ENCODE measurements around the gene ZNF497. TPM values are rescaled to one million over a fixed set of nuclear protein-coding genes. Genes with fewer than 3 reads are reported as not detected.
A peak's percentile ranks its signal among the peaks of the same experiment; 100 is the strongest.

ZNF497 gene
- total and polyA plus RNA-seq, 12 donors, result 0.20 to 8.1 (median 1.6) TPM

DNA sequence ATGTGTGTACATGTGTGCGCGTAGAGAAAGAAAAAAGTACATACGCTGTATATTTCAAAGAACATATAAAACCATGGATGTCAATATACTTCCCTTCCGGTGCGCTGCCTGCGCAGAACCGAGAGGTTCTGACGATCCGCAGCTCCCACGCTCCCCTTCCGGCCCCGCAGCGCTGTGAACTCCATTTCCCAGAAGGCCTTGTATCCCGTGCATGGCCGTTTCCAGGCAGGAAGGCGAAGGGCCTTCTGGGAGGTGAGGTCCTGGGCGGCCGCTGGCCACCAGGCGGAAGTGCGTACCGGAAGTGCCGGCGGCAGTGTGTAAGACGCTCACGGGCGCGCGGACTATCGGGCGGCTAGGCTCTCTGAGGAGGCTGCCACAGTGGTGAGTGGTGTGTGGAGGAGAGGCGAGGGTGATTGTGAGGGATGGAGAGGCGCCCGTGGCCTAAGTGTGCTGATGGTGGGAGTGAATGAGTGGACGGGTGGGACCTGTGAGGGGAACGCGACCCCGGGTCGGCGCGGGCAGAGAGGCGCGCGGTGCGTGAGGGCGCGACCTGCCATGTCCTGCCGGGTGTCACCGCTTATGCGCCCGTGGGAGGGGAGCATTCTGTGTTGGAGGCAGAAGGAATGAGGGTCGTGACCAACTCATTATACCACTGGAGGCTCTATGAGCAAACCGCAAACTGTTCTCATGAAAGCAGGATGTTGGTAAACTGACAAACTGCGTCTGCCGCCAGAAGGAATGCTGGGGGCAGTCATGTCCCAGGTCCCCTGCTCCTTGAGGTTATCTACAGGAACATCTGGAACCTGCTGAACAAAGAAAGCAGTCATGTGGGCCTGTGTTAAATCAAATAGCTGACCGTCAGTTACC is 57.3 kb downstream of the ZNF497 start, which contains the start of gene ERVK3-1:
TSS of gene ERVK3-1 (plus strand) at position 313 of the 867 bp plus-strand sequence. CDS start 6,792 bp downstream, outside the sequence.
- H3K4me3 ChIP-seq, result peak within 1 kb of the TSS; percentile 26 to 89 (median 80)
- H3K4me1 ChIP-seq (replicated peaks in 1 of 2), result peaks cover 4 to 13% of the 10 kb centered on the region in 2 donors
- peak within 1 kb of the TSS; percentile 35 to 98 (median 82) for H3K27ac ChIP-seq
- intact Hi-C loops (cut with DNase I), result no loop called here
- H3K27me3 ChIP-seq, result no peaks in the 10 kb centered on the region
- peak; percentile 94 to 99 (median 98) for DNase-seq
- peak; percentile 76 to 88 for TF ChIP-seq POLR2A (IDR thresholded peaks at IDR 0.05)
- TF ChIP-seq, protein P1, sequence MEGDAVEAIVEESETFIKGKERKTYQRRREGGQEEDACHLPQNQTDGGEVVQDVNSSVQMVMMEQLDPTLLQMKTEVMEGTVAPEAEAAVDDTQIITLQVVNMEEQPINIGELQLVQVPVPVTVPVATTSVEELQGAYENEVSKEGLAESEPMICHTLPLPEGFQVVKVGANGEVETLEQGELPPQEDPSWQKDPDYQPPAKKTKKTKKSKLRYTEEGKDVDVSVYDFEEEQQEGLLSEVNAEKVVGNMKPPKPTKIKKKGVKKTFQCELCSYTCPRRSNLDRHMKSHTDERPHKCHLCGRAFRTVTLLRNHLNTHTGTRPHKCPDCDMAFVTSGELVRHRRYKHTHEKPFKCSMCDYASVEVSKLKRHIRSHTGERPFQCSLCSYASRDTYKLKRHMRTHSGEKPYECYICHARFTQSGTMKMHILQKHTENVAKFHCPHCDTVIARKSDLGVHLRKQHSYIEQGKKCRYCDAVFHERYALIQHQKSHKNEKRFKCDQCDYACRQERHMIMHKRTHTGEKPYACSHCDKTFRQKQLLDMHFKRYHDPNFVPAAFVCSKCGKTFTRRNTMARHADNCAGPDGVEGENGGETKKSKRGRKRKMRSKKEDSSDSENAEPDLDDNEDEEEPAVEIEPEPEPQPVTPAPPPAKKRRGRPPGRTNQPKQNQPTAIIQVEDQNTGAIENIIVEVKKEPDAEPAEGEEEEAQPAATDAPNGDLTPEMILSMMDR (IDR thresholded peaks at IDR 0.05), result peak in 5 of 6 experiments; percentile 30 to 59 (median 49)
- WGBS, 4 donors, result 0 to 1% (median 1%) methylated on average over 44 to 55 of the region's 55 CpGs
- H3K9me3 ChIP-seq (replicated peaks in 1 of 3), result no peaks in the 10 kb centered on the region
- peaks cover 0 to 19% of the 10 kb centered on the region in 2 donors for H3K36me3 ChIP-seq (replicated peaks in 1 of 2)

DNA sequence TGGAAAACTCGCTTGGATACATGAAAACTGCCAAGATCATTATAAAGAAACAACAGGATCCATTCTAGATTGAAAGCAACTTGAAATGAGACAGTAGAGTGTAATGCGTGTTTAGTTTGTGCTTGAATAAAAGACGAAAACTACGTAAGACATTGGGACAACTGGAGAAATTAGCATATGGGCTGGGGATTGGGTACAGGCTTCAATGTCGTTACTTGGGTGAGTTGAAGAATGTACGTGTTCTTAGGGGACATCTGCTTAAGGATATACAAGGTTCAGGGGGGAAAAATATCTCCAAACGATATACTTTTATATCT is 57.8 kb downstream of the ZNF497 start:
- TF ChIP-seq, protein P1 (IDR thresholded peaks at IDR 0.05), result no peak
- no peak for TF ChIP-seq POLR2A (IDR thresholded peaks at IDR 0.05)
- no peaks in the 10 kb centered on the region for H3K27me3 ChIP-seq
- peaks cover 0 to 19% of the 10 kb centered on the region in 2 donors for H3K36me3 ChIP-seq (replicated peaks in 1 of 2)
- intact Hi-C loops (cut with DNase I), result no loop called here
- no peaks in the 10 kb centered on the region for H3K9me3 ChIP-seq (replicated peaks in 1 of 3)
- 13 to 23% (median 16%) methylated on average over 7 of the region's 7 CpGs for WGBS, 4 donors
- H3K4me3 ChIP-seq, result peak overlapping the region in 1 of 4 donors; percentile 83
- peaks cover 4 to 13% of the 10 kb centered on the region in 2 donors for H3K4me1 ChIP-seq (replicated peaks in 1 of 2)
- DNase-seq, result no peak
- H3K27ac ChIP-seq, result peak overlapping the region; percentile 35 to 98 (median 82)

Small RNA genes lying within 50 kb of the gene (microRNA-seq; reads per million reads assigned to microRNA genes)
- gene MIR4754 (0 to 0.57 (median 0.45) reads per million in 3 donors), gene MIR6806 (0 to 0.28 (median 0) reads per million in 3 donors)

Small RNA genes lying within 50 kb of the gene (small RNA-seq; reads per million reads assigned to genes)
- 0 to 0.24 reads per million in 2 donors for gene MIR4754
- 0 to 0.08 reads per million in 2 donors for gene MIR6806
- 0.08 to 0.59 reads per million in 2 donors for gene RNA5SP473

Other genes starting within 250 kb of the ZNF497 start
- gene ZNF329, start 212.0 kb downstream of the ZNF497 start, total RNA-seq, result 10 to 100 TPM in 5 of 9 donors, 1 to 10 TPM in 4; 7.4 to 19.5 (median 10.5) TPM
- gene ZNF329, start 212.0 kb downstream of the ZNF497 start, polyA plus RNA-seq, result 10 to 100 TPM in 1 of 3 donors, 1 to 10 TPM in 2; 2.7 to 13.4 (median 3.5) TPM
- gene ZNF274, start 179.7 kb downstream of the ZNF497 start, total RNA-seq, result 10 to 100 TPM; 19.2 to 34.5 (median 23.0) TPM
- gene ZNF274, start 179.7 kb downstream of the ZNF497 start, polyA plus RNA-seq, result 10 to 100 TPM; 12.4 to 22.2 (median 14.4) TPM
- 100 to 1,000 TPM in 1 of 9 donors, 10 to 100 TPM in 8; 24.6 to 170 (median 31.4) TPM for gene ZNF544, start 133.8 kb downstream of the ZNF497 start, total RNA-seq
- 10 to 100 TPM; 10.8 to 26.5 (median 24.9) TPM for gene ZNF544, start 133.8 kb downstream of the ZNF497 start, polyA plus RNA-seq
- 1 to 10 TPM; 5.8 to 8.6 (median 6.7) TPM for gene ZNF8, start 83.8 kb downstream of the ZNF497 start, total RNA-seq
- gene ZNF8, start 83.8 kb downstream of the ZNF497 start, polyA plus RNA-seq, result 1 to 10 TPM; 1.6 to 2.6 (median 2.4) TPM
- gene ERVK3-1, start 57.4 kb downstream of the ZNF497 start, total RNA-seq, result 10 to 100 TPM; 18.4 to 56.8 (median 31.4) TPM
- 10 to 100 TPM; 36.3 to 70.5 (median 48.4) TPM for gene ERVK3-1, start 57.4 kb downstream of the ZNF497 start, polyA plus RNA-seq
- 1 to 10 TPM; 1.8 to 4.8 (median 3.3) TPM for gene ZSCAN22, start 35.8 kb downstream of the ZNF497 start, total RNA-seq
- gene ZSCAN22, start 35.8 kb downstream of the ZNF497 start, polyA plus RNA-seq, result 1 to 10 TPM in 2 of 3 donors, under 1 TPM in 1; 0.98 to 3.1 (median 1.2) TPM
- 10 to 100 TPM in 3 of 9 donors, 1 to 10 TPM in 5, under 1 TPM in 1; 0.39 to 20.9 (median 6.5) TPM for gene A1BG, start 9.3 kb downstream of the ZNF497 start, total RNA-seq
- gene A1BG, start 9.3 kb downstream of the ZNF497 start, polyA plus RNA-seq, result 10 to 100 TPM in 2 of 3 donors, not detected in 1; 31.3 to 41.3 TPM
- gene ZNF837, start 18.3 kb upstream of the ZNF497 start, total RNA-seq, result 10 to 100 TPM in 1 of 9 donors, 1 to 10 TPM in 8; 2.4 to 10.5 (median 4.3) TPM
- gene ZNF837, start 18.3 kb upstream of the ZNF497 start, polyA plus RNA-seq, result 1 to 10 TPM in 2 of 3 donors, under 1 TPM in 1; 0.09 to 8.1 (median 6.1) TPM
- gene RPS5, start 24.5 kb upstream of the ZNF497 start, total RNA-seq, result 1,000 to 10,000 TPM in 7 of 9 donors, 100 to 1,000 TPM in 2; 839 to 1,999 (median 1,219) TPM
- 1,000 to 10,000 TPM in 1 of 3 donors, 100 to 1,000 TPM in 2; 555 to 1,093 (median 722) TPM for gene RPS5, start 24.5 kb upstream of the ZNF497 start, polyA plus RNA-seq
- gene RNF225, start 32.9 kb upstream of the ZNF497 start, total RNA-seq, result not detected
- gene RNF225, start 32.9 kb upstream of the ZNF497 start, polyA plus RNA-seq, result not detected
- 10 to 100 TPM; 11.7 to 37.5 (median 15.9) TPM for gene ZNF584, start 45.9 kb upstream of the ZNF497 start, total RNA-seq
- 10 to 100 TPM in 1 of 3 donors, 1 to 10 TPM in 2; 7.1 to 12.3 (median 9.7) TPM for gene ZNF584, start 45.9 kb upstream of the ZNF497 start, polyA plus RNA-seq
- 10 to 100 TPM in 1 of 9 donors, 1 to 10 TPM in 8; 2.4 to 12.0 (median 4.9) TPM for gene ZNF132, start 77.4 kb upstream of the ZNF497 start, total RNA-seq
- 1 to 10 TPM; 1.3 to 3.2 (median 1.4) TPM for gene ZNF132, start 77.4 kb upstream of the ZNF497 start, polyA plus RNA-seq
- 1 to 10 TPM; 3.1 to 8.7 (median 6.7) TPM for gene ZNF324B, start 88.9 kb upstream of the ZNF497 start, total RNA-seq
- 1 to 10 TPM; 1.4 to 3.6 (median 1.5) TPM for gene ZNF324B, start 88.9 kb upstream of the ZNF497 start, polyA plus RNA-seq
- 10 to 100 TPM in 6 of 9 donors, 1 to 10 TPM in 3; 7.5 to 58.3 (median 15.4) TPM for gene ZNF324, start 104.3 kb upstream of the ZNF497 start, total RNA-seq
- gene ZNF324, start 104.3 kb upstream of the ZNF497 start, polyA plus RNA-seq, result 1 to 10 TPM; 2.1 to 7.2 (median 3.5) TPM
- 10 to 100 TPM in 8 of 9 donors, 1 to 10 TPM in 1; 8.4 to 21.6 (median 14.5) TPM for gene ZNF446, start 113.6 kb upstream of the ZNF497 start, total RNA-seq
- 10 to 100 TPM in 2 of 3 donors, 1 to 10 TPM in 1; 2.7 to 30.8 (median 25.6) TPM for gene ZNF446, start 113.6 kb upstream of the ZNF497 start, polyA plus RNA-seq
- 10 to 100 TPM in 3 of 9 donors, 1 to 10 TPM in 6; 3.8 to 17.1 (median 9.1) TPM for gene SLC27A5, start 149.2 kb upstream of the ZNF497 start, total RNA-seq
- 10 to 100 TPM in 2 of 3 donors, 1 to 10 TPM in 1; 5.9 to 18.3 (median 17.5) TPM for gene SLC27A5, start 149.2 kb upstream of the ZNF497 start, polyA plus RNA-seq
- gene ZBTB45, start 157.1 kb upstream of the ZNF497 start, total RNA-seq, result 10 to 100 TPM in 8 of 9 donors, 1 to 10 TPM in 1; 2.6 to 20.4 (median 14.7) TPM
- 10 to 100 TPM in 1 of 3 donors, 1 to 10 TPM in 2; 1.7 to 12.6 (median 7.9) TPM for gene ZBTB45, start 157.1 kb upstream of the ZNF497 start, polyA plus RNA-seq
- gene TRIM28, start 181.3 kb upstream of the ZNF497 start, total RNA-seq, result 100 to 1,000 TPM; 161 to 279 (median 220) TPM
- gene TRIM28, start 181.3 kb upstream of the ZNF497 start, polyA plus RNA-seq, result 100 to 1,000 TPM; 245 to 302 (median 254) TPM
- 100 to 1,000 TPM; 146 to 246 (median 199) TPM for gene CHMP2A, start 192.4 kb upstream of the ZNF497 start, total RNA-seq
- gene CHMP2A, start 192.4 kb upstream of the ZNF497 start, polyA plus RNA-seq, result 100 to 1,000 TPM; 273 to 560 (median 394) TPM
- 100 to 1,000 TPM in 1 of 9 donors, 10 to 100 TPM in 8; 19.9 to 164 (median 77.2) TPM for gene UBE2M, start 195.9 kb upstream of the ZNF497 start, total RNA-seq
- 100 to 1,000 TPM in 1 of 3 donors, 10 to 100 TPM in 2; 51.1 to 193 (median 55.6) TPM for gene UBE2M, start 195.9 kb upstream of the ZNF497 start, polyA plus RNA-seq
- 10 to 100 TPM; 13.8 to 77.0 (median 33.2) TPM for gene MZF1, start 210.6 kb upstream of the ZNF497 start, total RNA-seq
- 100 to 1,000 TPM in 2 of 3 donors, 1 to 10 TPM in 1; 8.7 to 152 (median 130) TPM for gene MZF1, start 210.6 kb upstream of the ZNF497 start, polyA plus RNA-seq

Measured in adrenal gland (tissue), 12 donors.